Left lung (tissue), 10 donors: Measurements from ENCODE around the gene GRK6. TPM values are rescaled to one million over a fixed set of nuclear protein-coding genes. Genes with fewer than 3 reads are reported as not detected.
A peak's percentile ranks its signal among the peaks of the same experiment; 100 is the strongest.

Experiments used
- ATAC-seq: fragments of 200-7000 bp; cut with Tn5 transposase; one replicate; pipeline ENCODE4 v1.9.1; 2020; ENCODE audit warnings: moderate library complexity
- DNase-seq, 4 donors: peaks; one replicate each; pipeline ENCODE4 v3.0.0-alpha.2; 2013 to 2020
- H3K27ac ChIP-seq, 2 donors: fragments of 200-600 bp; sonication (generic) in 1 of 2; one replicate each; pipeline versions ENCODE4 v1.5.0 to v1.8.0; 2020 to 2021
- H3K27me3 ChIP-seq, 2 donors: fragments of 200-600 bp; sonication (generic) in 1 of 2; one replicate each; pipeline versions ENCODE4 v1.5.0 to v1.8.0; 2020 to 2021
- H3K36me3 ChIP-seq, 2 donors: fragments of 200-600 bp; sonication (generic) in 1 of 2; one replicate each; pipeline versions ENCODE4 v1.5.0 to v1.8.0; 2020 to 2021
- H3K4me1 ChIP-seq, 2 donors: fragments of 200-600 bp; one replicate each; pipeline ENCODE4 v1.8.0; 2021
- H3K4me3 ChIP-seq, 2 donors: fragments of 200-600 bp; sonication (generic) in 1 of 2; one replicate each; pipeline versions ENCODE4 v1.5.0 to v1.8.0; 2020 to 2021; ENCODE audit warnings: mild to moderate bottlenecking in 1 of 2
- H3K9me3 ChIP-seq, 2 donors: fragments of 200-600 bp; sonication (generic) in 1 of 2; one replicate each; pipeline versions ENCODE4 v1.5.0 to v1.8.0; 2020 to 2021
- CTCF ChIP-seq, 2 donors: fragments of 200-600 bp; sonication (generic) in 1 of 2; IDR thresholded peaks; one replicate each; pipeline versions ENCODE4 v1.5.0 to v1.8.0; 2021; ENCODE audit warnings: antibody characterized with exemption in 2 of 2
- intact Hi-C, 2 donors: fragments of 100-400 bp; cut with DNase I; formaldehyde crosslinking; loops; one replicate each; pipeline versions ENCODE4 v1.11.2 to v1.14.2; 2022
- polyA plus RNA-seq, 6 donors: library from polyadenylated mRNA; unstranded; fragments of 120-200 nt; gene quantifications; one replicate each; pipeline ENCODE4 v1.2.1, GENCODE V29; 2013; ENCODE audit not compliant: insufficient read length in 6 of 6
- total RNA-seq, 2 donors: library from RNA; stranded (reverse); fragmentation: NEBNext Ultra II Directional; extraction: Animal tissue kit (Norgen Biotek cat#: 25700); gene quantifications; one replicate each; pipeline ENCODE4 v1.2.1, GENCODE V29; 2021
- donor health status: DM: no; HTN: yes; CAD: no.
- donor health status: DM: no; HTN: no; CAD: no.

The GRK6 gene
- total and polyA plus RNA-seq, 8 donors: 15.7 to 57.1 (median 25.4) TPM

- H3K4me3 ChIP-seq: no peak overlapping the region
- no peaks in the 10 kb centered on the region for H3K9me3 ChIP-seq
- no peak for DNase-seq
- peaks cover 29 to 50% of the 10 kb centered on the region in 2 donors for H3K4me1 ChIP-seq
- TF ChIP-seq CTCF (IDR thresholded peaks at IDR 0.05): no peak
- ATAC-seq: no peak
- peaks cover 0 to 33% of the 10 kb centered on the region in 2 donors for H3K27me3 ChIP-seq
- intact Hi-C loops: no loop called here
- H3K36me3 ChIP-seq: no peaks in the 10 kb centered on the region
- H3K27ac ChIP-seq: no peak overlapping the region
Observed at GRCh38 chr5:177474846-177475562, 48.5 kb downstream of the GRK6 start.

GRCh38 chr5:177475563-177476427, 49.3 kb downstream of the GRK6 start:
- ATAC-seq: no peak
- Histone ChIP-seq H3K27me3 (peaks cover 0 to 33% of the 10 kb centered on the region in 2 donors), H3K9me3 (no peaks in the 10 kb centered on the region), H3K27ac (no peak overlapping the region), H3K36me3 (no peaks in the 10 kb centered on the region), H3K4me1 (peaks cover 32 to 55% of the 10 kb centered on the region in 2 donors), H3K4me3 (no peak overlapping the region)
- intact Hi-C loops: no loop called here
- DNase-seq: no peak
- no peak for TF ChIP-seq CTCF (IDR thresholded peaks at IDR 0.05)

GRCh38 chr5:177476531-177477233, 50.2 kb downstream of the GRK6 start:
- peaks cover 0 to 33% of the 10 kb centered on the region in 2 donors for H3K27me3 ChIP-seq
- no peaks in the 10 kb centered on the region for H3K9me3 ChIP-seq
- H3K36me3 ChIP-seq: peaks cover 0 to 8% of the 10 kb centered on the region in 2 donors
- DNase-seq (peak in 1 of 4 donors; percentile 79), ATAC-seq (no peak)
- H3K4me1 ChIP-seq: peaks cover 31 to 49% of the 10 kb centered on the region in 2 donors
- intact Hi-C loops: no loop called here
- no peak overlapping the region for H3K27ac ChIP-seq
- TF ChIP-seq CTCF (IDR thresholded peaks at IDR 0.05): no peak
- H3K4me3 ChIP-seq: no peak overlapping the region

- Histone ChIP-seq H3K27me3 (peaks cover 0 to 21% of the 10 kb centered on the region in 2 donors), H3K4me1 (peaks cover 20 to 36% of the 10 kb centered on the region in 2 donors), H3K9me3 (no peaks in the 10 kb centered on the region), H3K36me3 (peaks cover 0 to 19% of the 10 kb centered on the region in 2 donors), H3K27ac (no peak overlapping the region), H3K4me3 (no peak overlapping the region)
- TF ChIP-seq CTCF (IDR thresholded peaks at IDR 0.05): no peak
- ATAC-seq: no peak
- intact Hi-C loops: no loop called here
- no peak for DNase-seq
Observed at GRCh38 chr5:177477701-177478477, 51.4 kb downstream of the GRK6 start.
